Common myeloid progenitor, CD34-positive (primary cell): ENCODE measurements around the gene SLC16A11.
"Not testable (repeated sequence)": the region's sequence is repeated elsewhere in the genome, so short reads cannot be mapped to it uniquely, and the experiment has no call there.

Experiments used
- CTCF ChIA-PET: fragments of 350-600 bp; sonication (Branson Sonifier 250); formaldehyde crosslinking; loops from one replicate; lab custom pipeline; 2021; ENCODE audit warnings: antibody characterized with exemption; lab: Charles Lee
- POLR2A ChIA-PET: fragments of 350-600 bp; sonication (Branson Sonifier 250); formaldehyde crosslinking; loops from one replicate; lab custom pipeline; 2021; ENCODE audit warnings: antibody characterized with exemption; lab: Charles Lee
- DNase-seq, 3 donors: peaks; one replicate each; pipeline versions ENCODE4 v3.0.0 to v3.0.0-alpha.2; 2013
- H3K27ac ChIP-seq, 2 experiments: 1 replicate in 1 of 2; 2 replicates in 1 of 2; pipeline ENCODE4 v1.7.0; 2013; ENCODE audit warnings: inconsistent platforms in 2 of 2, low read length in 2 of 2, mild to moderate bottlenecking in 2 of 2, low read depth in 1 of 2, moderate library complexity in 1 of 2; ENCODE audit not compliant: severe bottlenecking in 2 of 2, insufficient read depth in 1 of 2, poor library complexity in 1 of 2
- H3K27me3 ChIP-seq, 5 experiments: replicated peaks in 2 of 5; 1 replicate in 3 of 5; 2 replicates in 2 of 5; pipeline versions ENCODE4 v1.6.1 to v1.7.0; 2013; ENCODE audit warnings: low read length in 4 of 5, mild to moderate bottlenecking in 2 of 5, moderate library complexity in 2 of 5, inconsistent platforms in 1 of 5; ENCODE audit not compliant: insufficient read depth in 5 of 5, control insufficient read depth in 4 of 5
- H3K36me3 ChIP-seq, 4 experiments: 1 replicate in 2 of 4; 2 replicates in 2 of 4; pipeline versions ENCODE4 v1.6.1 to v1.7.0; 2013; ENCODE audit warnings: low read length in 3 of 4, control low read depth in 1 of 4, mild to moderate bottlenecking in 1 of 4; ENCODE audit not compliant: control insufficient read depth in 4 of 4, insufficient read depth in 4 of 4
- H3K4me1 ChIP-seq, 4 experiments: 1 replicate in 3 of 4; 2 replicates in 1 of 4; pipeline versions ENCODE4 v1.6.1 to v1.7.1; 2013; ENCODE audit warnings: low read length in 3 of 4, mild to moderate bottlenecking in 3 of 4, control low read depth in 1 of 4, inconsistent platforms in 1 of 4, moderate library complexity in 1 of 4; ENCODE audit not compliant: control insufficient read depth in 4 of 4, insufficient read depth in 4 of 4; ENCODE audit errors: control extremely low read depth in 1 of 4
- H3K4me3 ChIP-seq, 7 experiments: 1 replicate in 4 of 7; 2 replicates in 3 of 7; pipeline versions ENCODE4 v1.5.1 to v1.7.0; 2013; ENCODE audit warnings: mild to moderate bottlenecking in 7 of 7, low read length in 6 of 7, moderate library complexity in 6 of 7, inconsistent platforms in 2 of 7, low read depth in 2 of 7, control low read depth in 1 of 7; ENCODE audit not compliant: insufficient read depth in 4 of 7, control insufficient read depth in 1 of 7; ENCODE audit errors: extremely low read depth in 1 of 7
- H3K9me3 ChIP-seq, 5 experiments: 1 replicate in 4 of 5; 2 replicates in 1 of 5; pipeline versions ENCODE4 v1.6.1 to v1.7.1; 2013; ENCODE audit warnings: low read length in 4 of 5, mild to moderate bottlenecking in 2 of 5, inconsistent platforms in 1 of 5, low read depth in 1 of 5, moderate library complexity in 1 of 5; ENCODE audit not compliant: control insufficient read depth in 4 of 5, insufficient read depth in 2 of 5; ENCODE audit errors: control extremely low read depth in 1 of 5
- WGBS: methylation state at CpG from one replicate; pipeline ENCODE4 v1.1.5; 2013; ENCODE audit not compliant: insufficient coverage; 5-methylcytosine and 5-hydroxymethylcytosine counted together

The SLC16A11 gene

DNA sequence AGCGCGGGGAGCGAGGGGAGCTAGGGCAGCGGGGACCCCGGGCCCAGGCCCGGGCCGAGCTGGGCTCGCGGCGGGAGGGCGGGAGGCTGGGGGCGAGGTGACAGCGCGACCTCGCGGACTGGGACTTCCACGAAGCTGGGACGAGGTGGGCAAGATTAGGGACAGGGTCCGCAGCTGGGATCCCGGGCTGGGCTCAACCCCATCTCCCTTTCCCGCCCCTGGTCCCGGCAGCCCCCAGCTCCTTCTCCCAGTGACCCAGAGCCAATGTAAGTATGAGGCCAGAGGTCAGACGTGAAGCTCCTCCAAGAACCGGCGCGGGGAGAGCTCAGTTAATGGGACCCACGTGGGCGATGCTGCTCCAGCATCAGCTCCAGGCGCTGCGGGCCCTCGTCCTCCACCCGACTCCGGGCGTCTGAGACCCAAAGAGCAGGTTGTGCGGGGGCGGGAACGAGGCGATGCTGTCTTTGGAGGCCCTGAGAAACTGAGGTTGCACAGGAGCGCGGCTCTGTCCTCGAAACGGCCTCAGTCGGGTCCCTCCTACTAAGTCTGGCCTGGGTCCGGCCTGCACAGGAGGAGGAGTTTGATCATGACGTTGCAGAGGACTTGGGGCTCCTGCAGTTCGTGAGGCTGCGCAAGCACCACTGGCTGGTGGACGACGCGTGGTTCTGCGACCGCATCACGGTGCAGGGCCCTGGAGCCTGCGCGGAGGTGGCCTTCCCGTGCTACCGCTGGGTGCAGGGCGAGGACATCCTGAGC is 47.5 kb downstream of the SLC16A11 start:
- Histone ChIP-seq H3K4me3 (peak overlapping the region in 3 of 7 experiments; percentile 24 to 61 (median 58)), H3K27ac (no peak overlapping the region), H3K4me1 (peaks cover 3 to 31% (median 18%) of the 10 kb centered on the region in 4 experiments), H3K9me3 (no peaks in the 10 kb centered on the region), H3K27me3 (no peaks in the 10 kb centered on the region), H3K36me3 (peaks cover 5 to 41% (median 25%) of the 10 kb centered on the region in 4 experiments)
- DNase-seq, result no peak
- WGBS, result 85% methylated on average over 57 of the region's 58 CpGs
- CTCF ChIA-PET, result interaction anchor here (0.7 to 2.5 kb wide), 6 partner anchors 8 to 154 kb away, joined by 3 to 10 read pairs (median 3); no protein-coding TSS in a partner anchor
- POLR2A ChIA-PET, result interaction anchor here (0.6 to 1.0 kb wide), 2 partner anchors 63 to 254 kb away, joined by 3 to 4 read pairs; no protein-coding TSS in a partner anchor

DNA sequence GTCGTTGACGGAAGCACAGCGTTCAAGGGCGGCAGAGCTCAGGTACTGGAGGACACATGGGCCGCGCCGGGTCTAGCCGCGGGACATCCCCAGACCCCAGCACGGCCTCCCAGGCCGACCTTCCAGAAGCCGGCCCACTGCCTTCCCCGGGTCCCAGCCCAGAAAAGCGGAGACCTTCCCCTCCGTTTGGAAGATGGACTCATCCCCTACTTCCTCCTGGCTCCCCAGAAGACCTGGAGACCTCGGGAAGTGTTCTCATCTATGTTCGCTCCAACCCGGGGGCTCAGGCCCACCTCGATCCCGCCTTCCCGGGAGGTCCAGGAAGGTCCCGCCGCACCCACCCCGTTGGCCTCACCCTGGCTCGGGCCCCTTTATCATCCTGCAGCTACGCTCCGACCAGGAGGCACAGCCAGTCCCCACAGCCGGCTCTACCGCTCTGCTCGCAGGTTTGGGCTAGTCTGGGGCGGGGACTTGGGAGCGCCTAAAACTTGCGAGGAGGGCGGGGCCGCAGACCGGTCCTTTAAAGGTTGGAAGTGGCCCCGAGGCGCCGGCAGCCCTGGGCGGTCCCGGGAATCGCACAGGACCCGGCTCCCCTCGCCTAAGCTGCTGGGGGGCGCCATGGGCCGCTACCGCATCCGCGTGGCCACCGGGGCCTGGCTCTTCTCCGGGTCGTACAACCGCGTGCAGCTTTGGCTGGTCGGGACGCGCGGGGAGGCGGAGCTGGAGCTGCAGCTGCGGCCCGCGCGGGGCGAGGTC is 48.2 kb downstream of the SLC16A11 start, which contains the start of gene ALOX12:
ALOX12 (plus strand) TSS at position 550 of the 756 bp plus-strand sequence; CDS start at position 619, 69 bp downstream.
- Histone ChIP-seq H3K36me3 (peaks cover 2 to 36% (median 22%) of the 10 kb centered on the region in 4 experiments), H3K4me1 (peaks cover 3 to 31% (median 18%) of the 10 kb centered on the region in 4 experiments), H3K9me3 (no peaks in the 10 kb centered on the region), H3K27ac (peak within 1 kb of the TSS in 1 of 2 experiments; percentile 26), H3K27me3 (no peaks in the 10 kb centered on the region), H3K4me3 (peak within 1 kb of the TSS in 5 of 7 experiments; percentile 15 to 61 (median 24))
- ChIA-PET CTCF (interaction anchor here (0.7 to 2.5 kb wide), 7 partner anchors 9 to 153 kb away, joined by 3 to 10 read pairs (median 3); no protein-coding TSS in a partner anchor), POLR2A (interaction anchor here (0.6 to 1.0 kb wide), 2 partner anchors 62 to 253 kb away, joined by 3 to 4 read pairs; no protein-coding TSS in a partner anchor)
- WGBS, result 42% methylated on average over 48 of the region's 64 CpGs
- peak in 1 of 3 donors; percentile 38 for DNase-seq

DNA sequence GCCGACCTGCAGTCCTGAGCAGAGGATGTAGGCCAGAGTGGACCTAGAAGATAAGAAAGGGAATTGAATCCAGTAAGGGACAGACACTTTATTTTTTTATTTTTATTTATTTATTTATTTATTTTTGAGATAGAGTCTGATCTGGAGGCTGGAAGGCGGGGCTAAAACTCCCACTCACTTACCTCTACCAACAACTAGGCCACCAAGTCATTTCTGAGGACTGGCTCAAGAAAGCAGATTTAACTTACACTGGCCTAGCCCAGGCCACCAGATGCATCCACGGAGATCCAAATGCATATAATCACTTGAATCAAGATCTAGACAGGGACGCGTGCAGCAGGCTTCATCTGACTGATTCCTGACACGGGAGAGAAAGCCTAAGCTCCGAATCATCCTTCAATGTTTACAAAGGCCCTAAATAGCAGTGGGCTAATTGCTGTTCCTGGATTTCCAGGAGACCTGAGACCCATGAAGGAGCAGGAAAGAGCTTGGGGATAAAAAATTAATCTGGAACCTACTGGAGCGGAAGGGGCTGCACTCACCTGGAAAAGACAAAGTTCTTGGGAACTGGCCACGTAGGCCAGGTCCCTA is 49.1 kb downstream of the SLC16A11 start:
- Histone ChIP-seq H3K4me1 (peaks cover 3 to 31% (median 18%) of the 10 kb centered on the region in 4 experiments), H3K9me3 (no peaks in the 10 kb centered on the region), H3K4me3 (no peak overlapping the region), H3K27ac (peak overlapping the region in 1 of 2 experiments; percentile 76), H3K36me3 (peaks cover 2 to 27% (median 16%) of the 10 kb centered on the region in 4 experiments), H3K27me3 (no peaks in the 10 kb centered on the region)
- DNase-seq, result peak in 1 of 3 donors; percentile 30
- WGBS, result 100% methylated on average over 6 of the region's 9 CpGs
- ChIA-PET POLR2A (no interaction called here), CTCF (interaction anchor here (0.9 to 2.5 kb wide), 7 partner anchors 9 to 141 kb away, joined by 3 to 11 read pairs (median 6); no protein-coding TSS in a partner anchor)

DNA sequence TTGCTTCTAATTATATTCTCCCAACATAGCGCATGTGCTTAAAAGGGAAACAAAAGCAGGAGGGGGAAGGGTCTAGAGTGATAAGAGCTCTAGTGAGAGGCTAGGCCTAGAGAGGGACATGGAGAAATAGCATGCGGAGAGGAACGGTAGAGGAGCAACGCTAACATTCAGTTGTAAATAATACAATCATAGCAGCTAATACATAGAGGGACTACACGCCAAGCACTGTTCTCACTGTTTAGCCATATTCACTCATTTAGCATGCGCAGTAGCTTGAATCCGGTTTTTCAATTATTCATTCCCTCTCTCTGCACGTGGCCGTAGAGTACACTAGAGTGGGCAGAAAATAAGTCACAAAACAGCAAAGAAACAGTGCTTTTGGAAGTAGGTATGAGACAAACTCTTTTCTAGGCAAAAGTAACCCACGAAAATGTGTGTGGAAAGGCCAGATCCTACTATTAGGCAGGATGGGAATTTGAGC is 49.7 kb downstream of the SLC16A11 start:
- Histone ChIP-seq H3K4me3 (no peak overlapping the region), H3K27ac (peak overlapping the region; percentile 27 to 76), H3K9me3 (peaks cover 0 to 3% (median 0%) of the 10 kb centered on the region in 5 experiments), H3K27me3 (no peaks in the 10 kb centered on the region), H3K4me1 (peaks cover 3 to 31% (median 18%) of the 10 kb centered on the region in 4 experiments), H3K36me3 (peaks cover 2 to 21% (median 10%) of the 10 kb centered on the region in 4 experiments)
- POLR2A ChIA-PET, result no interaction called here
- no peak for DNase-seq
- WGBS, result 73% methylated on average over 7 of the region's 10 CpGs
- CTCF ChIA-PET, result interaction anchor here (0.5 to 2.0 kb wide), 5 partner anchors 9 to 79 kb away, joined by 3 to 11 read pairs (median 4); no protein-coding TSS in a partner anchor

DNA sequence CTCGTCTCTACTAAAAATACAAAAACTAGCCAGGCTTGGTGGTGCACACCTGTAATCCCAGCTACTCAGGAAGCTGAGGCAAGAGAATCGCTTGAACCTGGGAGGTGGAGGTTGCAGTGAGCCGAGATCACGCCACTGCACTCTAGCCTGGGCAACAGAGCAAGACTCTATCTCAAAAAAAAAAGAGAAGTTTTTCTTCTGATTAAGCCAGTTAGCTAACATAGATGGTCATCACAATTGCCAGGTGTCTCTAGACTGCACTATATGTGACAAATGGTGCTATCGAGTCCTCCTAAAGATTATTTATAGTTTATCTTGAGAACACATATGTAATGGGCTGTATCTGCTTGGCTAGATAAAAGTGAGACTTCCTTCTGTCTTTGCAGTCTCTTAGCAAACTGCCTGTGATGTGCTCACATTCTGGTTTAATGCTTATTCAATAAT is 50.3 kb downstream of the SLC16A11 start:
- DNase-seq, result peak in 2 of 3 donors; percentile 78 to 89
- H3K27me3 ChIP-seq, H3K9me3 ChIP-seq, POLR2A ChIA-PET, H3K4me3 ChIP-seq: not testable (repeated sequence)
- WGBS, result 46% methylated on average over 2 of the region's 5 CpGs
- CTCF ChIA-PET, result interaction anchor here (0.5 to 2.0 kb wide), 5 partner anchors 8 to 79 kb away, joined by 3 to 11 read pairs (median 4); no protein-coding TSS in a partner anchor
- H3K4me1 ChIP-seq, result peaks cover 3 to 31% (median 18%) of the 10 kb centered on the region in 4 experiments
- H3K27ac ChIP-seq, result peak overlapping the region; percentile 27 to 76
- H3K36me3 ChIP-seq, result peaks cover 0 to 18% (median 6%) of the 10 kb centered on the region in 4 experiments
